Sigmoid colon (tissue), 7 donors: Measurements from ENCODE around the gene GRID1. TPM values are rescaled to one million over a fixed set of nuclear protein-coding genes. Genes with fewer than 3 reads are reported as not detected.

Experiments
- DNase-seq: peaks from one replicate; pipeline ENCODE4 v3.0.0-alpha.2; 2019
- H3K27ac ChIP-seq, 4 donors: fragments of 200-600 bp; sonication (generic); one replicate each; pipeline ENCODE4 v1.5.1; 2016 to 2019; ENCODE audit warnings: mild to moderate bottlenecking in 1 of 4
- H3K27me3 ChIP-seq, 3 donors: fragments of 200-600 bp; sonication (generic); one replicate each; pipeline ENCODE4 v1.5.1; 2019; ENCODE audit warnings: mild to moderate bottlenecking in 1 of 3
- H3K36me3 ChIP-seq, 4 donors: fragments of 200-600 bp; sonication (generic); one replicate each; pipeline ENCODE4 v1.5.1; 2016 to 2019
- H3K4me1 ChIP-seq, 4 donors: fragments of 200-600 bp; sonication (generic); one replicate each; pipeline ENCODE4 v1.5.1; 2017 to 2019
- H3K4me3 ChIP-seq, 4 donors: fragments of 200-600 bp; sonication (generic); one replicate each; pipeline ENCODE4 v1.5.1; 2017 to 2019; ENCODE audit warnings: mild to moderate bottlenecking in 2 of 4, moderate library complexity in 1 of 4
- H3K9me3 ChIP-seq, 4 donors: fragments of 200-600 bp in 3 of 4; sonication (generic) in 3 of 4; one replicate each; pipeline versions ENCODE4 v1.5.1 to v1.6.1; 2013 to 2019
- CTCF ChIP-seq, 4 experiments: fragments of 450-650 bp in 3 of 4; fragments of 200-600 bp in 1 of 4; IDR thresholded peaks; one replicate each; pipeline ENCODE4 v1.5.1; 2016 to 2019; ENCODE audit warnings: antibody characterized with exemption in 4 of 4, mild to moderate bottlenecking in 3 of 4, moderate library complexity in 2 of 4
- EP300 ChIP-seq, 4 donors: sonication (generic); formaldehyde crosslinking; IDR thresholded peaks; one replicate each; pipeline ENCODE4 v1.6.1; 2017; ENCODE audit warnings: antibody characterized with exemption in 4 of 4
- POLR2A ChIP-seq, 2 donors: fragments of 450-650 bp; IDR thresholded peaks; one replicate each; pipeline ENCODE4 v1.6.1; 2016; ENCODE audit warnings: antibody characterized with exemption in 2 of 2, mild to moderate bottlenecking in 2 of 2, moderate library complexity in 2 of 2
- POLR2AphosphoS5 ChIP-seq, 4 donors: sonication (generic); formaldehyde crosslinking; IDR thresholded peaks; one replicate each; pipeline ENCODE4 v1.6.1; 2017; ENCODE audit warnings: antibody characterized with exemption in 4 of 4
- WGBS, 2 donors: extraction: QIAGEN DNeasy Blood & Tissue Kit; methylation state at CpG; one replicate each; pipeline ENCODE4 v1.1.7; 2013; 5-methylcytosine and 5-hydroxymethylcytosine counted together
- intact Hi-C: fragments of 100-400 bp; cut with DNase I; formaldehyde crosslinking; loops from one replicate; pipeline ENCODE4 v1.15.1; 2023
- polyA plus RNA-seq, 3 donors: library from polyadenylated mRNA; stranded (reverse); fragments of 200-250 nt; gene quantifications; one replicate each; pipeline ENCODE4 v1.2.3, GENCODE V29; 2013
- total RNA-seq, 4 donors: library from RNA; depleted of rRNA; stranded (reverse); fragments of >200 nt; gene quantifications; one replicate each; pipeline ENCODE4 v1.1.0, GENCODE V29; 2016
- donor health status: healthy with polysubstance abuse.
- donor health status: Bipolar disorder and iron deficiency.
- donor health status: healthy.

The GRID1 gene
- total and polyA plus RNA-seq, 7 donors = 0.66 to 4.7 (median 1.1) TPM; not detected in 2

- Histone ChIP-seq H3K4me1 (no peaks in the 10 kb centered on the region), H3K36me3 (no peaks in the 10 kb centered on the region), H3K27ac (no peak overlapping the region), H3K4me3 (no peak overlapping the region), H3K9me3 (no peaks in the 10 kb centered on the region), H3K27me3 (no peaks in the 10 kb centered on the region)
- intact Hi-C loops = no loop called here
- no peak for DNase-seq
- WGBS, 2 donors = 84 to 87% methylated on average over 5 of the region's 5 CpGs
- no peak for TF ChIP-seq POLR2AphosphoS5 (IDR thresholded peaks at IDR 0.05)
- TF ChIP-seq CTCF (IDR thresholded peaks at IDR 0.05) = no peak
- no peak for TF ChIP-seq EP300 (IDR thresholded peaks at IDR 0.05)
- TF ChIP-seq POLR2A (IDR thresholded peaks at IDR 0.05) = no peak
Measured at GRCh38 chr10:85609509-85609908, 757.1 kb downstream of the GRID1 start.

- H3K27me3 ChIP-seq = no peaks in the 10 kb centered on the region
- intact Hi-C loops = no loop called here
- no peak for DNase-seq
- no peak overlapping the region for H3K4me3 ChIP-seq
- no peaks in the 10 kb centered on the region for H3K9me3 ChIP-seq
- no peak for TF ChIP-seq EP300 (IDR thresholded peaks at IDR 0.05)
- H3K4me1 ChIP-seq = no peaks in the 10 kb centered on the region
- WGBS, 2 donors = 94 to 96% methylated on average over 3 of the region's 3 CpGs
- H3K27ac ChIP-seq = no peak overlapping the region
- H3K36me3 ChIP-seq = no peaks in the 10 kb centered on the region
Measured at GRCh38 chr10:85608706-85609105, 757.9 kb downstream of the GRID1 start.

DNA sequence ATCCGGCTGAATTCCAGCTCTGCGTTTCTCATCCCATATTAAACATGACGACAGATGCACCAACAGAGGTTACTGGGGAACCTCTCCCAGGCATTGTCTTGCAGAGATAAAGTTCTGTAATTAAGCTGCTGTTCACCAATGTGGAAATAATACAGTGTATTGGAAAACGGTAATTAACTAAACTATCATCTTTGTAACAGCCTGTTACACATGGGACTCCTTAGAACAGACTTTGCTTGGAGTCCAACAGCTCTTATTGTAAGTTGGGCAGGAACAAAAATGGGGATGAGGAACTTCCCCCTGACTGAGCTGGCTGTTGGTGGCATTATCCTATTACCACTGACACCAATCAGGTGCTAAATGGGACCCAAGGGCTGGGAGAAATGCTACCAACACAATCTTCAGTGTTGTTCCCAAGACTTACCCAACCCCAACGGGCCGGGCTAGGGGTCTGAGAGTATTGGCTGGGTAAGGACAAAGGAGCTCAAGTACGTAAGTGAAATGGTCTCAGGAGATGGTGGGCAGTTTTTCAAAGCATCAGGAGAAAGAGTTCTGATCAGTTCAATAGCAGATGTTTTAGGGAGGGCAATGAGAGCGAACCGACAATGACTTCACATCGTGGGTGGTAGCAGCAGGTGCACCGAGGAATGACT, 759.4 kb downstream of the GRID1 start:
- WGBS, 2 donors = 93% methylated on average over 11 of the region's 11 CpGs
- no peaks in the 10 kb centered on the region for H3K36me3 ChIP-seq
- intact Hi-C loops = no loop called here
- H3K4me1 ChIP-seq = no peaks in the 10 kb centered on the region
- no peak overlapping the region for H3K27ac ChIP-seq
- no peak overlapping the region for H3K4me3 ChIP-seq
- no peak for DNase-seq
- TF ChIP-seq EP300 (IDR thresholded peaks at IDR 0.05) (no peak), POLR2AphosphoS5 (IDR thresholded peaks at IDR 0.05) (no peak), POLR2A (IDR thresholded peaks at IDR 0.05) (no peak)
- no peaks in the 10 kb centered on the region for H3K27me3 ChIP-seq
- H3K9me3 ChIP-seq = no peaks in the 10 kb centered on the region

- H3K27ac ChIP-seq = no peak overlapping the region
- no peak for DNase-seq
- no peak overlapping the region for H3K4me3 ChIP-seq
- H3K9me3 ChIP-seq = no peaks in the 10 kb centered on the region
- WGBS, 2 donors = 88 to 90% methylated on average over 5 of the region's 5 CpGs
- H3K4me1 ChIP-seq = no peaks in the 10 kb centered on the region
- TF ChIP-seq CTCF (IDR thresholded peaks at IDR 0.05) = no peak
- TF ChIP-seq POLR2A (IDR thresholded peaks at IDR 0.05) = no peak
- no peak for TF ChIP-seq EP300 (IDR thresholded peaks at IDR 0.05)
- TF ChIP-seq POLR2AphosphoS5 (IDR thresholded peaks at IDR 0.05) = no peak
- H3K36me3 ChIP-seq = no peaks in the 10 kb centered on the region
- intact Hi-C loops = no loop called here
- H3K27me3 ChIP-seq = no peaks in the 10 kb centered on the region
Measured at GRCh38 chr10:85606401-85606800, 760.2 kb downstream of the GRID1 start.

DNA sequence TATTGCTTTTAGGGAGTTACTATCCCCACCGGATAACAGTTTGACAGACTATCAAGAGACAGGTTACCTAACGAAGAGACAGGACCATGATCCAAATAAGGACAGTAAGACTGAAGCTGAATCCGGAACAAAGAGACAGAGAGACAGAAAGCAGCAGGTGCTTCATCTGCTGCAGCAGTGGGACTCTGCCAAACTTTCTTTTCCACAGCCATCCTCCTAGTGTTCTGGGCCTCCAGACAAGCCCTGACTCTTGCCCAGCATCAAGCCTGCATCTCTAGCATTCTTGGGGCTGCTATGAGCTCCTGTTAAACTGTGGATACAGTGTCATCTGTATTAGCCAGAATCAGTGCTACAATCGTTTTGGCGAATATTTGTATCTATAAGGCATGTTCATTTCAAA, 761.7 kb downstream of the GRID1 start:
- 67 to 86% methylated on average over 5 of the region's 5 CpGs for WGBS, 2 donors
- DNase-seq = no peak

More for the DNA sequence above, 761.7 kb downstream of the GRID1 start:
- intact Hi-C loops = no loop called here
- Histone ChIP-seq H3K27me3 (no peaks in the 10 kb centered on the region), H3K4me3 (no peak overlapping the region), H3K36me3 (no peaks in the 10 kb centered on the region), H3K27ac (no peak overlapping the region), H3K4me1 (no peaks in the 10 kb centered on the region), H3K9me3 (no peaks in the 10 kb centered on the region)
- TF ChIP-seq POLR2AphosphoS5 (IDR thresholded peaks at IDR 0.05) = no peak
- no peak for TF ChIP-seq CTCF (IDR thresholded peaks at IDR 0.05)
- TF ChIP-seq POLR2A (IDR thresholded peaks at IDR 0.05) = no peak
- no peak for TF ChIP-seq EP300 (IDR thresholded peaks at IDR 0.05)
